HUES48 (cell line): ENCODE results near the gene GOLGA6L4.
"Not testable (repeated sequence)": the region's sequence is repeated elsewhere in the genome, so short reads cannot be mapped to it uniquely, and the experiment has no call there.

ENCODE experiments used
- H3K27ac ChIP-seq: one replicate; pipeline ENCODE4 v1.7.0; 2013; ENCODE audit warnings: low read depth, low read length, inconsistent platforms
- H3K27me3 ChIP-seq: 2 replicates; pipeline ENCODE4 v1.6.1; 2013; ENCODE audit warnings: mild to moderate bottlenecking, low read length; ENCODE audit not compliant: control insufficient read depth, insufficient read depth
- H3K36me3 ChIP-seq: 2 replicates; pipeline ENCODE4 v1.6.1; 2013; ENCODE audit warnings: low read length; ENCODE audit not compliant: control insufficient read depth, insufficient read depth
- H3K4me1 ChIP-seq: 2 replicates; pipeline ENCODE4 v1.6.1; 2013; ENCODE audit warnings: mild to moderate bottlenecking, low read length; ENCODE audit not compliant: control insufficient read depth, insufficient read depth
- H3K4me3 ChIP-seq: 2 replicates; pipeline ENCODE4 v1.5.1; 2013; ENCODE audit warnings: mild to moderate bottlenecking, low read depth, low read length
- H3K9ac ChIP-seq: 2 replicates; pipeline ENCODE4 v1.6.1; 2013; ENCODE audit warnings: mild to moderate bottlenecking, low read depth, low read length, moderate library complexity
- H3K9me3 ChIP-seq: 2 replicates; pipeline ENCODE4 v1.6.1; 2013; ENCODE audit warnings: low read length; ENCODE audit not compliant: control insufficient read depth, insufficient read depth

GOLGA6L4 gene, protein sequence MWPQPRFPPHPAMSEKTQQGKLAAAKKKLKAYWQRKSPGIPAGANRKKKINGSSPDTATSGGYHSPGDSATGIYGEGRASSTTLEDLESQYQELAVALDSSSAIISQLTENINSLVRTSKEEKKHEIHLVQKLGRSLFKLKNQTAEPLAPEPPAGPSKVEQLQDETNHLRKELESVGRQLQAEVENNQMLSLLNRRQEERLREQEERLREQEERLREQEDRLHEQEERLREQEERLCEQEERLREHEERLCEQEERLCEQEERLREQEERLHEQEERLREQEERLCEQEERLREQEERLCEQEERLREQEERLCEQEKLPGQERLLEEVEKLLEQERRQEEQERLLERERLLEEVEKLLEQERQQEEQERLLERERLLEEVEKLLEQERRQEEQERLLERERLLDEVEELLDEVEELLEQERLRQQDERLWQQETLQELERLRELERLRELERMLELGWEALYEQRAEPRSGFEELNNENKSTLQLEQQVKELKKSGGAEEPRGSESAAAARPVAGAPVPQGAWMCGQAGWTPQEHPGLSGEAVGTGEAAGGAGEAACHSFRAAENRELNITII

DNA sequence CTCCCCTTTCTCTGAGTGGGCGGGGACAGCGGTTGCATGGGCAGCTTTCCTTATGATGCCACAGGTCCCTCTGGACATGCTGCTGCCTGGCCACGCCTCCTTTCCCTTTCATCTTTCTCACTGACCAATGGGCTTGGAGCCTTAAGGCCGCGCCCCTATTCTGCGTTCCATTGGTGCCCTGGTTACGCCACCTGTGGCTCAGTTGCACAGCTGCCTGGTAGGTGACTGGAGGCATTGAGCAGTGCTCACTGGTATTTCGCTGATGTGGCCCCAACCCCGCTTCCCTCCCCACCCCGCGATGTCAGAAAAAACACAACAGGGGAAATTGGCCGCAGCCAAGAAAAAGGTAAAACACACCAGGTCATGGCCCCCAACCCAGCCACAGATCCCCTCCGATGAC is at the start of gene GOLGA6L4:
Gene GOLGA6L4 (plus strand): TSS at position 201 of the 400 bp plus-strand sequence. CDS start 62 bp downstream, at position 263.
- not testable (repeated sequence) for H3K27me3 ChIP-seq, H3K27ac ChIP-seq, H3K9ac ChIP-seq, H3K4me1 ChIP-seq, H3K36me3 ChIP-seq, H3K4me3 ChIP-seq, H3K9me3 ChIP-seq

DNA sequence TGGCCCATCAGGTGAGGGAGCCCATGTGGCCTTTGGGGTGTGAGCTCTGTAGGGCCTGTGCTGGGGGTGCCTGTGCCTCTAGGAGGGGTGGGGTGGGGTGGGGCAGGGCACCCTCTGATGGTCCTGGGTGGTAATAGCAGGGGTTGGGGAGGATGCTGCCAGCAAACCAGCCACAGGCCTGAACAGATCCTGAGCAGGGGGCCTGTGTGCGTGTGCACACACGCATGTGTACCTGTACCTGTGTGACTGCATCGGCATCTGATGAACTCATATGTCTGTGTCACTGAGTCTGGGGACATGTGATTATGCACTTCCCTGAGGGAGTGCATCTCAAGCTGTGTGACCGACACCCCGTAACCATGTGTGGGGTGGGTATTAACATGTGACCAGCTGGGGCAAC is 42.6 kb upstream of the GOLGA6L4 start:
- not testable (repeated sequence) for H3K9me3 ChIP-seq, H3K27me3 ChIP-seq, H3K4me3 ChIP-seq, H3K4me1 ChIP-seq, H3K36me3 ChIP-seq, H3K27ac ChIP-seq, H3K9ac ChIP-seq

GRCh38 chr15:84195603-84196002 is 40.0 kb upstream of the GOLGA6L4 start:
- not testable (repeated sequence) for H3K4me3 ChIP-seq, H3K9me3 ChIP-seq, H3K36me3 ChIP-seq, H3K27me3 ChIP-seq, H3K4me1 ChIP-seq, H3K27ac ChIP-seq, H3K9ac ChIP-seq

DNA sequence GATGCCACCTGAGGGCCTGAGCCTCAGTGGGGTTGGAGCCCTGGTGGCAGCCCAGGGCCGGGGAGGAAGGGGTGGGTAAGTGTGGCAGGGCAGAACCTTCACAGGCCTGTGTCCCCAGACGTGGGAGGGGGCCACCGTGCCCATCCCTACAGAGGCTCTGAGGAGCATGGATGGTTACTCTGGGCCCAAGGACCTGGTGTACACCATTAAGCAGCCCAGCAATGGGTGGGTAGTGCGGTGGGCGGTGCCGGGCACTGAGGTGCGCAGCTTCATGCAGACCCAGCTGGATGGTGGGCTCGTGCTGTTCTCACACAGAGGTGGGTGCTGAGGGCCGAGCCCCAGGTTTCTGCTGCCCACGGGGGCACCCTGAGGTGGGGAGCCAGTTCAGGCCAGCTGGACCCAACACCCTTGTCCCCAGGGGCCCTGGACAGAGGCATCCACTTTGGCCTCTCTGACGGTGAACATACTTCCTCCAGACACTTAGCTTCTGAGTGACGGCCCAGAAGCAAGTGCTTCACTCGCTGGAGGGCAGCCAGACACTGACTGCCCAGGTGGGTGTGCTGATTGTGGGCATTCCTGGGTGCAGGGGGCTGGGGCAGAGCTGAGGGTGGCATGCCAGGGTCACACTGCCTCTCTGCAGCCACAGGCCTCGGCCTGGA is 38.9 kb upstream of the GOLGA6L4 start:
- not testable (repeated sequence) for H3K4me1 ChIP-seq, H3K4me3 ChIP-seq, H3K9ac ChIP-seq, H3K9me3 ChIP-seq, H3K27ac ChIP-seq, H3K36me3 ChIP-seq, H3K27me3 ChIP-seq

DNA sequence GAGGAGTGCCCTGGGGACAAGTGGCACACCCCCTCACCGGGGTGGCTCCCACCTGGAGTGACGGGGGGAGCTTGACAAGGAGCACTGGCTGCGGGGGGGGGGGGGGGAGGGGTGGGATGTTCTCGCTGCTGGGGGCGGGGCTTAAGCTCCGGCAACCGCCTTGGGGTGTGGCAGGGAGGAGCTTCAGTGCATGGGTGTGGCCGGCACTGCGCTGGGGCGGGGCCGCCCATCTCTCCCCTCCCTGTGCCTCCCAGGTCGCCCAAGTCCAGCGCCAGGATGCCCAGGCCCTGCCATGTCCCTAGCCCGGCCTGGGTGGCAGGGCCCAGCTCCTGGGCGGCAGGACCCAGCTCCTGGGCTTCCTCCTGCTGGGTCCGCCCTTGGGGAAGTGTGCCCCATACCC is 35.7 kb upstream of the GOLGA6L4 start:
- not testable (repeated sequence) for H3K4me3 ChIP-seq, H3K9ac ChIP-seq, H3K27ac ChIP-seq, H3K4me1 ChIP-seq, H3K36me3 ChIP-seq, H3K9me3 ChIP-seq, H3K27me3 ChIP-seq

DNA sequence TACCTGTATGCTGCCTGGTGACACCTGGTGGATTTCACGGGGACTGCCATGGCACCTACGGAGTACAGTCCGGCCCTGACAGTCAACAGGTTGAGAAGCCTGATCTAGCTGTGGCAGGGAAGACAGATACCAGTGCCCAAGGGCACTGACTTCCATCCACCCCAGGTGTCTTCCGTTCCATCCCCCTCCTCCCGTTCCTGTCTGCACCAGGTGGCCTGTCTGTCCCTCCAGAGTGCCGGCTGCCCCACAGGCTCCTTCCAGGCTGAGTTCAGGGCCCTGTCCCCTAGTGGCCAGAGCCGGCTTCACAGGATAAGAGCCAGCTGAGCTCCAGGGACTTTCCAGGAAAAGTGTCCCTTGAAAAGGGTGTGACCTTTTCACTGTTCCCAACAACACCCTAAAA is 10.9 kb downstream of the GOLGA6L4 start:
- not testable (repeated sequence) for H3K9me3 ChIP-seq, H3K4me1 ChIP-seq

More for the DNA sequence above, 10.9 kb downstream of the GOLGA6L4 start:
- H3K4me3 ChIP-seq, H3K27me3 ChIP-seq, H3K9ac ChIP-seq, H3K27ac ChIP-seq, H3K36me3 ChIP-seq: not testable (repeated sequence)
